Memory B cell (primary cell): ENCODE results near the gene MALT1.
"Not testable (repeated sequence)": the region's sequence is repeated elsewhere in the genome, so short reads cannot be mapped to it uniquely, and the experiment has no call there.

Experiments
- ATAC-seq: fragments of 150-1000 bp; cut with Tn5 transposase; 2 replicates; pipeline ENCODE4 v1.10.0; 2021; ENCODE audit warnings: low read depth, mild to moderate bottlenecking, moderate library complexity
- DNase-seq, 2 donors: peaks; one replicate each; pipeline ENCODE4 v3.0.0; 2022; ENCODE audit warnings: low spot score in 2 of 2
- H3K27ac Mint-ChIP-seq: one replicate; pipeline ENCODE4 v1.8.0; 2022; ENCODE audit warnings: mild to moderate bottlenecking, moderate library complexity, mixed read lengths
- H3K27me3 Mint-ChIP-seq: one replicate; pipeline ENCODE4 v1.8.0; 2022; ENCODE audit warnings: mixed read lengths
- H3K36me3 Mint-ChIP-seq: one replicate; pipeline ENCODE4 v1.8.0; 2022; ENCODE audit warnings: mild to moderate bottlenecking, mixed read lengths
- H3K4me1 Mint-ChIP-seq: one replicate; pipeline ENCODE4 v1.8.0; 2022; ENCODE audit warnings: mixed read lengths
- H3K4me3 Mint-ChIP-seq: one replicate; pipeline ENCODE4 v1.8.0; 2022; ENCODE audit warnings: mild to moderate bottlenecking, moderate library complexity, mixed read lengths
- H3K9me3 Mint-ChIP-seq: one replicate; pipeline ENCODE4 v1.8.0; 2022; ENCODE audit warnings: mixed read lengths

MALT1 gene

DNA sequence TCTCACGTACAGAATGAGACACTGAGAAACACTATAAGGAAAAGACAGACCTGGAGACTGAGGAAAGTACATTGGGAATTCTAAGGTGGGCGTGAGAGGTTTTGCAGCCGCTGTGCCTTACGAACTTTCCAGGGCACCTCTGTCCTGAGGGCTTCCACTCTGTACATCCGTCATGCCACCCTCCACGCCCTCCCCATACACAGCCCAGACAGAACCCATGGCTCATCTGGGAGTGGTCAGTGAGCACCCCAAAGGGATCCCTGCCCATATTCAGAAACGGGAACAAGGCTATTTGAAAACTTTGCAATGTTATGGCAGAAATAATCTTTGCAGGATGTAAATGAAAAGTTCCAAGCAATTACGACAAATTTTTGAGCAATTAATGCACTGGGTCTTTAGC, 98.1 kb downstream of the MALT1 start:
- no peaks in the 10 kb centered on the region for H3K36me3 Mint-ChIP-seq
- no peak overlapping the region for H3K4me3 Mint-ChIP-seq
- peaks cover 10% of the 10 kb centered on the region for H3K27me3 Mint-ChIP-seq
- peaks cover 8% of the 10 kb centered on the region for H3K4me1 Mint-ChIP-seq
- ATAC-seq = no peak
- no peaks in the 10 kb centered on the region for H3K9me3 Mint-ChIP-seq
- DNase-seq = no peak
- H3K27ac Mint-ChIP-seq = no peak overlapping the region

GRCh38 chr18:58770601-58771000, 99.3 kb downstream of the MALT1 start:
- H3K27me3 Mint-ChIP-seq = peaks cover 7% of the 10 kb centered on the region
- H3K27ac Mint-ChIP-seq = no peak overlapping the region
- no peak overlapping the region for H3K4me3 Mint-ChIP-seq
- ATAC-seq = no peak
- H3K4me1 Mint-ChIP-seq = peaks cover 8% of the 10 kb centered on the region
- DNase-seq = no peak
- H3K9me3 Mint-ChIP-seq = no peaks in the 10 kb centered on the region
- H3K36me3 Mint-ChIP-seq = no peaks in the 10 kb centered on the region

DNA sequence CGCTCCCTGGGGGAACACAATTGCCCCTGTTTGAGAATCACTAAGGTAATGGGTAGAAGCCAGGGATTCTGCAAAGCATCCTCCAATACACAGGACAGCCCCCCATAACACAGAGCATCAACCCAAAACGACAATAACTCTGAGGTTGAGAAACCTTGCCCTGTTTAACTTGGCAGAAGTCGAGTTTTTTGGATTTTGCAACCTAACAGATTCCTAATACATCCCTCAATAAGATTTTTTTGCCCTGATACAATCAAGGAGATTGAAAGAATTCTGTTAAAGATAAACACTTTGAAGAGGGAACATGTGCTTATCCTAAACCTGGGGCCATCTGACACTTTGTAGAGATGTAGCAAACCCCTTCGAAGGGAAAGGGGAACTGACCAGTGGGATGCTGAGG, 100.9 kb downstream of the MALT1 start:
- Mint-ChIP-seq H3K4me1 (peaks cover 8% of the 10 kb centered on the region), H3K36me3 (no peaks in the 10 kb centered on the region), H3K9me3 (no peaks in the 10 kb centered on the region), H3K27ac (no peak overlapping the region), H3K4me3 (no peak overlapping the region), H3K27me3 (no peaks in the 10 kb centered on the region)
- DNase-seq = no peak
- no peak for ATAC-seq

DNA sequence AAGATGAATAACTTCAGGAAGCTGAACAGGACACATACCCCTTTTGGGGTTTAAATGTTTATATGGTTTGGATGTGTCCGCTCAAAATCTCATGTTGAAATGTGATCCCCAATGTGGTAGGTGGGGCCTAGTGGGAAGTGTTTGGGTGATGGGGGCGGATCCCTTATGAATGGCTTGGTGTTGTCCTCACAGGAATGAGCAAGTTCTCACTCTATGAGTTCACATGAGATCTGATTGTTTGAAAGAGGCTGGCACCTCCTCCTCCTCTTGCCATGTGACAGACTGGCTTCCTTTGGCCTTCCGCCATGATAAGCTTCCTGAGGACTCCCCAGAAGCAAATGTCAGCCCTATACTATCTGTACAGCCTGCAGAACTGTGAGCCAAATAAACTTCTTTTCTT, 104.8 kb downstream of the MALT1 start:
- no peak overlapping the region for H3K27ac Mint-ChIP-seq
- DNase-seq = no peak
- ATAC-seq = no peak
- no peaks in the 10 kb centered on the region for H3K9me3 Mint-ChIP-seq
- no peak overlapping the region for H3K4me3 Mint-ChIP-seq
- no peaks in the 10 kb centered on the region for H3K36me3 Mint-ChIP-seq
- no peaks in the 10 kb centered on the region for H3K4me1 Mint-ChIP-seq
- no peaks in the 10 kb centered on the region for H3K27me3 Mint-ChIP-seq

DNA sequence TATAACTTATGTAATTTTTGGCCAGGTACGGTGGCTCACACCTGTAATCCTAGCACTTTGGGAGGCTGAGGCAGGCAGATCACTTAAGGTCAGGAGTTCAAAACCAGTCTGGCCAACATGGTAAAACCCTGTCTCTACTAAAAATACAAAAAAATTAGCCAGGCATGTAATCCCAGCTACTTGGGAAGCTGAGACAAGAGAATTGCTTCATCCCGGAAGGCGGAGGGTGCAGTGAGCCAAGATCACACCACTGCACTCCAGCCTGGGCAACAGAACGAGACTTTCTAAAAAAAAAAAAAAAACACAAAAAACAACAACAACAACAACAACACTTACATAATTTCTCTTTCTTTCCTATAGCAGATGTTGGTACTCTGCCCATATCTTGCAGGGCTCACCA, 105.3 kb downstream of the MALT1 start:
- not testable (repeated sequence) for H3K4me1 Mint-ChIP-seq

GRCh38 chr18:58777471-58777870, 106.2 kb downstream of the MALT1 start:
- no peak for DNase-seq

More for the DNA sequence above, 105.3 kb downstream of the MALT1 start:
- H3K27ac Mint-ChIP-seq, ATAC-seq, H3K27me3 Mint-ChIP-seq, DNase-seq, H3K4me3 Mint-ChIP-seq, H3K36me3 Mint-ChIP-seq, H3K9me3 Mint-ChIP-seq: not testable (repeated sequence)

GRCh38 chr18:58779529-58779928, 108.3 kb downstream of the MALT1 start:
- no peak overlapping the region for H3K27ac Mint-ChIP-seq
- H3K4me1 Mint-ChIP-seq = peaks cover 8% of the 10 kb centered on the region
- ATAC-seq (no peak), DNase-seq (no peak)
- no peak overlapping the region for H3K4me3 Mint-ChIP-seq
- no peaks in the 10 kb centered on the region for H3K36me3 Mint-ChIP-seq
- H3K9me3 Mint-ChIP-seq = no peaks in the 10 kb centered on the region
- no peaks in the 10 kb centered on the region for H3K27me3 Mint-ChIP-seq

More at GRCh38 chr18:58777471-58777870, 106.2 kb downstream of the MALT1 start:
- no peak overlapping the region for H3K27ac Mint-ChIP-seq
- H3K36me3 Mint-ChIP-seq = no peaks in the 10 kb centered on the region
- H3K9me3 Mint-ChIP-seq = no peaks in the 10 kb centered on the region
- peaks cover 5% of the 10 kb centered on the region for H3K4me1 Mint-ChIP-seq
- H3K4me3 Mint-ChIP-seq = no peak overlapping the region
- no peaks in the 10 kb centered on the region for H3K27me3 Mint-ChIP-seq
- no peak for ATAC-seq

DNA sequence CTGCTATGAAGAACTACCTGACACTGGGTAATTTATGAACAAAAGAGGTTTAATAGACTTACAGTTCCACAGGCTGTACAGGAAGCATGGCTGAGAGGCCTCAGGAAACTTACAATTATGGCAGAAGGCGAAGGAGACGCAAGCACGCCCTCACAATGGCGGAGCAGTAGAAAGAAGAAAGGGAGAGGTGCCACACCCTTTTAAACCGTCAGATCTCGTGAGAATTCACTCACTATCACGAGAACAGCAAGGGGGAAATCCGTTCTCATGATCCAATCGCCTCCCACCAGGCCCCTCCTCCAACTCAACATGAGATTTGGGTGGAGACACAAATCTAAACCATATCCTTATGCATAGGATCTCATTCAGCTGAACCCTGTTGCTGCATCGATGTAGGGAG, 108.8 kb downstream of the MALT1 start:
- no peak overlapping the region for H3K27ac Mint-ChIP-seq
- no peaks in the 10 kb centered on the region for H3K36me3 Mint-ChIP-seq
- ATAC-seq (no peak), DNase-seq (no peak)
- no peaks in the 10 kb centered on the region for H3K27me3 Mint-ChIP-seq
- H3K4me1 Mint-ChIP-seq = peaks cover 8% of the 10 kb centered on the region
- H3K9me3 Mint-ChIP-seq = no peaks in the 10 kb centered on the region
- H3K4me3 Mint-ChIP-seq = no peak overlapping the region

DNA sequence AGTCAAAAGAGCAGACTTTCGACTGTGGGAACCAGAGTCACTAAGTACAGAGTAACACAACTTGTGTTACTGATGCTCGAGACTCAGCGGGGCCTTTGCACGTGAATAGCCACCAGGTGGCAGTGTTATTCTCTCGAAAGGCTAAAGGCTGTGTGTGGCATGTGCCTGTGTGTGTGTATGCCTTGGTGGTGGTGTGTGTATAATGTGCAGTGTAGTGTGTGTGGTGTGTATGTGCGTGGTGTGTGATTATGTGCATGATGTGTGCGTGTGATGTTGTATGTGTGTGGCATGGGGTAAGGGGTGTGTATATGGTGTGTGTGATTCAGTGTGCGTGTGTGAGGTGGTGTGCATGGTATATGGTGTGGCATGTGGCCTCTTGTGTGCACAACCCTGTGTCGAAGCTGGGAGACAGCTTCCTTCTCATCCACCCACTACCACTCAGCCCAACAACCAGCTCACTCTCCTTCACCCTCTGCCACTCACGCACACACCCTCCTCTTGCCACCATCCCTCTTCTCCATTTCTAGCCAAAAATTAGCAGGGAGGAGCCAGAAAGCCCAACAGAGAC, 110.4 kb downstream of the MALT1 start:
- H3K27ac Mint-ChIP-seq = no peak overlapping the region
- H3K4me3 Mint-ChIP-seq = no peak overlapping the region
- no peaks in the 10 kb centered on the region for H3K36me3 Mint-ChIP-seq
- no peaks in the 10 kb centered on the region for H3K27me3 Mint-ChIP-seq
- DNase-seq (peak; percentile 73 to 79), ATAC-seq (peak; percentile 96)
- H3K9me3 Mint-ChIP-seq = no peaks in the 10 kb centered on the region
- peaks cover 11% of the 10 kb centered on the region for H3K4me1 Mint-ChIP-seq

- no peaks in the 10 kb centered on the region for H3K36me3 Mint-ChIP-seq
- H3K27me3 Mint-ChIP-seq = no peaks in the 10 kb centered on the region
- peak overlapping the region; percentile 36 for H3K27ac Mint-ChIP-seq
- ATAC-seq (no peak), DNase-seq (no peak)
- peaks cover 11% of the 10 kb centered on the region for H3K4me1 Mint-ChIP-seq
- no peaks in the 10 kb centered on the region for H3K9me3 Mint-ChIP-seq
- H3K4me3 Mint-ChIP-seq = no peak overlapping the region
Observed at GRCh38 chr18:58784601-58785137, 113.4 kb downstream of the MALT1 start.

GRCh38 chr18:58785171-58785805, 114.0 kb downstream of the MALT1 start:
- H3K36me3 Mint-ChIP-seq = no peaks in the 10 kb centered on the region
- H3K4me1 Mint-ChIP-seq = peaks cover 11% of the 10 kb centered on the region
- peak overlapping the region; percentile 36 for H3K27ac Mint-ChIP-seq
- no peaks in the 10 kb centered on the region for H3K27me3 Mint-ChIP-seq
- H3K9me3 Mint-ChIP-seq = no peaks in the 10 kb centered on the region
- H3K4me3 Mint-ChIP-seq = no peak overlapping the region
- DNase-seq = no peak
- ATAC-seq = no peak

GRCh38 chr18:58785870-58786269, 114.6 kb downstream of the MALT1 start:
- ATAC-seq (no peak), DNase-seq (no peak)
- H3K27me3 Mint-ChIP-seq = no peaks in the 10 kb centered on the region
- no peaks in the 10 kb centered on the region for H3K36me3 Mint-ChIP-seq
- H3K4me1 Mint-ChIP-seq = peaks cover 11% of the 10 kb centered on the region
- H3K27ac Mint-ChIP-seq = no peak overlapping the region
- H3K4me3 Mint-ChIP-seq = no peak overlapping the region
- H3K9me3 Mint-ChIP-seq = no peaks in the 10 kb centered on the region

GRCh38 chr18:58787536-58788149, 116.4 kb downstream of the MALT1 start:
- H3K4me3 Mint-ChIP-seq = no peak overlapping the region
- no peaks in the 10 kb centered on the region for H3K9me3 Mint-ChIP-seq
- DNase-seq = no peak
- ATAC-seq = no peak
- H3K4me1 Mint-ChIP-seq = peaks cover 12% of the 10 kb centered on the region
- H3K27ac Mint-ChIP-seq = no peak overlapping the region
- no peaks in the 10 kb centered on the region for H3K36me3 Mint-ChIP-seq
- H3K27me3 Mint-ChIP-seq = no peaks in the 10 kb centered on the region

DNA sequence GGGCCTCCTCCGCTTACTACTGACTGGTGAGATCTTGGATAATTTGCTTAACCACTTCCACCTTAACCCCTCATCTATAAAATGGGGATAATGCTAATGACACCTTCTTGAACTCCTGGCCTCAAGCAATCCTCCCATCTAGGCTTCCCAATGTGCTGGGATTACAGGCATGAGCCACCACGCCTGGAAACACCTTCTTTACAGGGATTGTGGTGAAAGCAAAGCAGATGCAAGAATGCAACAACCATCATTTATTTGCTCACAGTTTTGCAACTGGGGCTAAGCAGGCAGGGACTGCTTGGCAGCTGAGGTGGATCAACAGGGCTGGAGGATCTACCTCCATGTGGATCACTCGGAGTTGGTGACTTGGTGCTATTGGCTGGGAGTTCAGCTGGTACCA, 117.2 kb downstream of the MALT1 start:
- Mint-ChIP-seq H3K9me3 (no peaks in the 10 kb centered on the region), H3K27ac (no peak overlapping the region), H3K36me3 (no peaks in the 10 kb centered on the region), H3K4me1 (peaks cover 12% of the 10 kb centered on the region), H3K4me3 (no peak overlapping the region), H3K27me3 (no peaks in the 10 kb centered on the region)
- DNase-seq = no peak
- ATAC-seq = no peak
